Stimulated activated CD8-positive, alpha-beta memory T cell treated with anti-CD3 and anti-CD28 coated beads, Interleukin-12 subunit alpha, Interleukin-12 subunit beta, amount 100 ng/mL, for 24 hours (primary cell): ENCODE results near the gene GSG1.
A peak's percentile ranks its signal among the peaks of the same experiment; 100 is the strongest.
"Not testable (repeated sequence)": the region's sequence is repeated elsewhere in the genome, so short reads cannot be mapped to it uniquely, and the experiment has no call there.

Experiments used
- DNase-seq: peaks from one replicate; pipeline ENCODE4 v3.0.0-alpha.2; 2020; ENCODE audit errors: extremely low read depth

Gene GSG1

DNA sequence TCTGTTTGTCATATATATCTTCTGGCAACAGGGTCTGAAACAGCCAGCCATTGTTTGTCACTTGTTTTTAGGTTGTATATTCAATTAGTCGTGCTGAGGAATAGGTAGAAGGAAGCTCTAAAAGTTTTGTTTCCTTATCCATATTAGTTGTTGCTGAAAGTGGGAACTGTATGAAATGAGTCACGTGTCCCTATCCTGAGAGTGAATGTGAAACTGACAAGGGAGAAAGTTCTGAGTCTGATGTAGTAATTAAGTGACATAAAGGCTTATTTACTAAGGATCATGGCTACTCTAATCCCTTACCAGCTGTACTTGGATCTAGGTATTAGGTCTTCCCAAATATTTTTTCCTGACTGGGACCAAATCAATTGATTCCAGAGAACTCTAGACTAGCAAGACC lies 42.9 kb downstream of the GSG1 start:
- DNase-seq = no peak

- DNase-seq = not testable (repeated sequence)
These were observed 49.9 kb downstream of the GSG1 start for GRCh38 chr12:13053617-13054016.

GRCh38 chr12:13052421-13052820 lies 51.0 kb downstream of the GSG1 start:
- no peak for DNase-seq

DNA sequence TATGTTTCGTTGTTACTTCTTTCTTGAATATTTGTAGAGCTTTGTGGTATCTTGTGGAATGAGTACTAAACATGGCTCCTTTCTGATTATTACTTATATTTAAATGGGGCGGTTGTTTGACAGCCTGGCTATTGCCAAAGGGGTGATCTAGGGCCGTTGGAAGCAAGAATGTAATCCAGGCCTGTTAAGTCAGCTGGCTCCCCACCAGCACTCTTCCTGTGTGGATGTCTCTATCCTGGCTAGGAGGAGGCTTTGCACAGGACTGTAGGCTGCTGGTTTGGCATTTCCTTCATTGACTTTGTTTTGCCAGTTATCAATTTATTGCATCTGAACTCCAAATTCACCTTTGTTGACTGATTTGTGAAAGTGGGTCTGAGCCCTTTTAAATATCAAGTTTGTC lies 53.7 kb downstream of the GSG1 start:
- DNase-seq = no peak

DNA sequence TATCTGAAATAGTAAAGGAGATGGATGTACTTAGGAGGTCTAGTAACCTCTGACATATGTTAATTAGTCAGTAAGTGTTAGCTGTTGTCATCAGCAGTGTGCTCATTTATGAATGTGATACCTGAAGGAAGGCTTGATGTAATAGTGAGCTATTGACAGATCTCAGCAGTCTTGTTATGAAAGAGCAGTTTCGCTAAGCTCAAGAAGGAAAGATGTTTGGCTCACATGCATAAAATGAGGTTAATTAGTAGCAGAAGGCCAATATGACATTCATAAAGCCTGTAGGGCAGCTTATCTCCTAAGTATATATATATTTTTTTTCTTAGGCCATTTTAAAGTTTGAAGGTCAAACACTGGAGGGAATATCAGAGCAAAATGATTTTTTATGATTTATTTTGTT lies 56.5 kb downstream of the GSG1 start:
- DNase-seq = no peak

DNA sequence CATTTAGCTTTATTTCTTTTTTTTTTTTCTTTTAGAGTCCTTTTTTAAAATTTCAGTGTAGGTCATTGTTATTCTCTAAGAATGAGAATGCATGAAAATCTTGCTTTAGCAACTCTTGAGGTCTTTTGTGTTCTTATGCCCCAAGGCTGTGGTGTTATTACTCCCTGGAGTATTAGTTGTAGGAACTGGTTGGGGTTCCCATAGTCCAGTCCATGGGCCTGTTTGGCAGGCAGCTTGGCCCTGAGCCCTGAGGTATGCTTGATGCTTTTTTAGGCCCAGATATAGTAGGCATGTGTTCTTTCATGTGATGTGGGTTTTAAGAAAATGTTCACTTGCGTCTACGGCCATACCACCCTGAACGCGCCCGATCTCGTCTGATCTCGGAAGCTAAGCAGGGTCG lies 57.7 kb downstream of the GSG1 start:
- no peak for DNase-seq

GRCh38 chr12:13044906-13045299 lies 58.6 kb downstream of the GSG1 start:
- DNase-seq = no peak

DNA sequence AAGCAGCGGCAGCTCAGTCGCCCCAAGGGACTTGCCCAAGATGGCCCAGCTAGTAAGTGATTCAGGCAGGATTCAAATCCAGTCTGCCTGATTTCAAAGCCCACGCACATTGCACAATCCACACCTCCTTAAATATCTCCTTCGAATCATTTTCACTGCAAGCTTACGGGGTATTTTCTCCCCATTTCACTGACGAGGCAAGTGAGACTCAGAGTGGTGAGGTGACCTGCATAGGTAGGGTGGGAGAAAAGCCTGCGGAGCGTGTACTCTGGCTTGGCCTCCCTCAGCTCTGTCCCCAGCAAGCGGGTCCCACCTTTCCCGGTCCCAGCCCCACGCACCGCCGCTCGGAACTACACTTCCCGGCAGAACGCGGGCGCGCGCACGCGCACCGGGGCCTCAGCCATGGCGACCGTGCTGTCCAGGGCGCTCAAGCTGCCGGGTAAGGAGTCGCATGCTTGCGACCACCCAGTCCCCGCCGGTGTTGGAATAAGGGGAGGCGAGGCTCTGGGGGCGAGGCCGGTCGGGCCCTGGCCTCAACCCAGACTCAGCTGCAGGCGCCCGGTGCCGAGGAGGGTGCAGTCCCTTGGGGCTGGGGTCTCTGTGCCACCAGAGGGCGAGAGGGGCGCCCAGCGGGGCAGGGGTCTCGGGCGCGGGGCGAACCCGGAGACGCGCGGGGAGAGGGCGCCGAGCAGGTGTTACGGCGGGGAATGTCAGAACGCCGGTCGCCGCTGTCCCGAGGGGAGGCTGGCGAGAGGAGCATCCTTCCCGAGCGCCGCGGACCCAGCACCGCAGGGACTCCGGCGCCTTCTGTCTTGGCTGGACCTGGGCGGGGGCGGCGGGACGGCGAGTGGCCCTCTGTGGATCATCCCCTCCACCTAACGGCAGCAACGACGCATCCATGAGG lies 59.2 kb downstream of the GSG1 start, which contains the start of gene FAM234B:
Gene FAM234B, plus strand, starts transcription at position 380 of the 904 bp plus-strand sequence. Its CDS starts 23 bp downstream, at position 403.
- peak; percentile 36 for DNase-seq

DNA sequence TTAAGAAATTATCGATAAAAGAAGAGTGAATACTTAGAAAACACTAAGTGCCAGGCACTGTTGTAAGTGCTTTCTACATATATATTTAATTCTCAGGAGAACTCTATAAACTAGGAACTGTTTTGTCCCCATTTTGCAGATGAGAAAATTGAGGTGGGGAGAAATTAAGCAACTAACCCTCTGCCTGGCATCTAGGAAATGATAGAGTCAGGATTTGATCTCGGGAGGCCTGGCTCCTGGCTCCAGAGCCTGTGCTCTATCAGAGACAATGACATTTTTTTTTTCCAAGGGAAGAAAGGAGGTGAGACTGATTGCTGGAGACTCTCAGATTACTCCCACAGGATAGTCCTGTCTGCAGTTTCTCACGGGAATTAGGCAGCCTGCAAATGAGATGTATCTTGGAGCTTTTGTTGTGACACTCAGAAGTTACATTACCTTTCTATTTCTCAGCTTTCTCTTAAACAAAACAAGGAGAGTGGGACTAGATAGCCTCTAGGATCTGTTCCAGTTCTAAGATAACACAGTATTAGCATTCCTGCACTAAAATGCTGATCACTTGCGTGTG lies 60.7 kb downstream of the GSG1 start:
- DNase-seq = no peak

- DNase-seq = no peak
These were observed 62.2 kb downstream of the GSG1 start for GRCh38 chr12:13041224-13041623.

GRCh38 chr12:13039328-13039956 lies 64.0 kb downstream of the GSG1 start:
- no peak for DNase-seq

- DNase-seq = no peak
These were observed 64.8 kb downstream of the GSG1 start for GRCh38 chr12:13038491-13039161.

DNA sequence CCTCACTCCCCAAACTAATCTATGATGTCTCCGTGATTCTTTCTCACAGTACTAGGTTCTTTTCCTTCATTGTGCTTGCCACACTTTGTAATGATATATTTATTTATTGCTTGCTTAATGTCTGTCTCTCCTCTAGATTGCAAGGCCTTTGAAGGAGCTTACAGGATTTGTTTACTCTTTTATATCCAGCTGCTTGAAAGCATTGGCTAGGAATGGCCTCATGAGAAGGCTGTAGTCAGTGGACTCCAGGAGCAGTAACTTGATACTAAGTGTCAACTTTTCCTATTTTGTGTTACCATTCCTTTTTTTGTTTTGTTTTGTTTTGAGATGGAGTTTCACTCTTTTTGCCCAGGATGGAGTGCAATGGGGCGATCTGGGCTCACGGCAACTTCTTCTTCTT lies 66.6 kb downstream of the GSG1 start:
- DNase-seq = no peak

GRCh38 chr12:13035335-13035734 lies 68.1 kb downstream of the GSG1 start:
- not testable (repeated sequence) for DNase-seq
